Urinary bladder (tissue), 4 donors: ENCODE data around the gene ABTB1. TPM values are rescaled to one million over a fixed set of nuclear protein-coding genes. Genes with fewer than 3 reads are reported as not detected.

ENCODE experiments used
- DNase-seq: peaks from one replicate; pipeline ENCODE4 v3.0.0-alpha.2; 2015; ENCODE audit errors: extremely low spot score
- H3K27ac ChIP-seq: one replicate; pipeline ENCODE4 v1.5.1; 2013; ENCODE audit warnings: low read depth, mild to moderate bottlenecking, moderate library complexity
- H3K36me3 ChIP-seq: one replicate; pipeline ENCODE4 v1.6.1; 2013; ENCODE audit warnings: mild to moderate bottlenecking, moderate library complexity; ENCODE audit not compliant: insufficient read depth
- H3K4me1 ChIP-seq: one replicate; pipeline ENCODE4 v1.6.1; 2013; ENCODE audit warnings: mild to moderate bottlenecking, moderate library complexity; ENCODE audit not compliant: insufficient read depth
- H3K4me3 ChIP-seq: one replicate; pipeline ENCODE4 v1.5.1; 2013; ENCODE audit warnings: low read depth, low read length
- WGBS: extraction: QIAGEN DNeasy Blood & Tissue Kit; methylation state at CpG from one replicate; pipeline ENCODE4 v1.1.7; 2013; 5-methylcytosine and 5-hydroxymethylcytosine counted together
- polyA plus RNA-seq: library from polyadenylated mRNA; stranded (reverse); fragments of 200-250 nt; gene quantifications from one replicate; pipeline ENCODE4 v1.2.3, GENCODE V29; 2013
- total RNA-seq: library from RNA; depleted of rRNA; stranded (reverse); fragments of >200 nt; gene quantifications from one replicate; pipeline ENCODE4 v1.2.3, GENCODE V29; 2014
- donor health status: healthy with polysubstance abuse.
- donor health status: healthy.

ABTB1 gene
- total and polyA plus RNA-seq, 2 donors: 11.4 to 76.6 TPM

DNA sequence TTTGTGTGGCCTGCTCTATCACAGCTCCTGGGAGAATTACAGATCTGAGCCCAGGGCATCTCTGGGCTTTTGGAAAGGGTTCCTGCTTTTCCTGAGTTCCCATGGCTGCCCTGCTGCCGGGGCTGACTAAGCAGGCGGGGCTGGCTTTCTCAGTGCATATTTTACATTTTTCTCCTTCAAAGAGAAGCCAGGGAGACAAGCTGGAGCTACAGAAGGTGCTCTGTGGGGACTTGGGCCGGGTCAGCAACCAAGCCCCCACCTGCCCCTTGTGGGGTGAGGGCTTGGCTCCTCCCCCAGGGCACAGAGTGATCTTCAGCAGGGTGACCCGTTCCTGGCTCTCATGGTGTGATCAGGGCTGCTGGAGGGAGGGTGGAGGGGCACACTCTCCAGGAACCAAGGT is 17.4 kb downstream of the ABTB1 start:
- no peak overlapping the region for H3K4me3 ChIP-seq
- no peaks in the 10 kb centered on the region for H3K36me3 ChIP-seq
- WGBS: 23% methylated on average over 4 of the region's 4 CpGs
- DNase-seq: no peak
- no peak overlapping the region for H3K27ac ChIP-seq
- H3K4me1 ChIP-seq: no peaks in the 10 kb centered on the region

DNA sequence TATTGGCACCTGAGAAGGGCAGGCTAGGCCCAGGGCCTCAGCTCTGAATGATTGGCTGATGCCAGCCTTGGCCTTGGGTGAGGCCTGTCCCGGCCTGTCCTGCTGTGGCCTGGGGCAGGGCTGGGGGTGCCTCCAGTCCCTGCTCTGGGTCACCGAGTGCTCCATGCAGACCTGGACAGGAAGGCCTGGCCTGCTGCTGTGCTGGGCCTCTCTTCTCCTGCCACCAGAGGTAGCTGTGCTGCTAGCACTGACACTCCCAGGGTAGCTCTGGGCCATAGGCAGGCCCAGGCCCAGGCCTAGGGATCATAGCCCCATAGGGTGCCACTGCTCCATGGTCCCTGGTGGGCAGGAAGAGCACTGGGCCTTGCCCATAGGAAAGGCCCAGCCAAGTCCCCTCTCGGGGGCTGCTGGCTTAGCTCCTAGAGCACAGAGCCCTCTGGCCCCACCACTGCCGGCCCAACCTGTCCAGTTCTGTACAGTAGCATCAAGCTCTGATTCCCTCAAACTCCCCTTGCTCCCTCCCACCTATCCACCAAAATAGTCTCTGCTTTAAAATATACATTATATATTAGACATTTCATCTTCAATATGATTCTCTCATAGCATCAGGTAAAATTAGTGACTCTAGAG is 18.2 kb downstream of the ABTB1 start:
- H3K27ac ChIP-seq: no peak overlapping the region
- DNase-seq: no peak
- H3K4me1 ChIP-seq: no peaks in the 10 kb centered on the region

DNA sequence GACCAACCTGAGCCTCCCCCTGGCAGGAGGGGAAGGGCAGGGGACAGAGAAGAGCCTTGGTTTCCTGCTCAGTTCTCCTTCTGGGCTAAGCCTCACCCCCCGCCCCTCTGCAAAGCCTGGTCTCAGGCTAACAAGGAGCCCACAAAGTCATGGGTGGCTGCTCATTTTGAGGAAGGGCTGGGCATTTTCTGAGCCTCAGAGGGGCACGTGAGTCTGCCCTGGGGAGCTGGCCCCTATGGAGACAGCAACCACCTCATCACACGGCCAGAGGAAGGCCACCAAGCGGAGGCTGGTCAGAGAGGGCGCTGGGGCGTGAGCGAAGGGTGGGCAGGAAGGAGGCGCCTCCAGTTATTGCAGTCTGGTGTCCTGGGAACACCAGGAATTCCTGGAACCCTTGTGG is 18.7 kb downstream of the ABTB1 start:
- H3K27ac ChIP-seq: no peak overlapping the region
- no peaks in the 10 kb centered on the region for H3K36me3 ChIP-seq
- H3K4me1 ChIP-seq: no peaks in the 10 kb centered on the region
- 90% methylated on average over 8 of the region's 8 CpGs for WGBS
- no peak overlapping the region for H3K4me3 ChIP-seq
- DNase-seq: no peak

More for the DNA sequence above, 18.2 kb downstream of the ABTB1 start:
- Histone ChIP-seq H3K4me3 (no peak overlapping the region), H3K36me3 (no peaks in the 10 kb centered on the region)
- 76% methylated on average over 4 of the region's 4 CpGs for WGBS

DNA sequence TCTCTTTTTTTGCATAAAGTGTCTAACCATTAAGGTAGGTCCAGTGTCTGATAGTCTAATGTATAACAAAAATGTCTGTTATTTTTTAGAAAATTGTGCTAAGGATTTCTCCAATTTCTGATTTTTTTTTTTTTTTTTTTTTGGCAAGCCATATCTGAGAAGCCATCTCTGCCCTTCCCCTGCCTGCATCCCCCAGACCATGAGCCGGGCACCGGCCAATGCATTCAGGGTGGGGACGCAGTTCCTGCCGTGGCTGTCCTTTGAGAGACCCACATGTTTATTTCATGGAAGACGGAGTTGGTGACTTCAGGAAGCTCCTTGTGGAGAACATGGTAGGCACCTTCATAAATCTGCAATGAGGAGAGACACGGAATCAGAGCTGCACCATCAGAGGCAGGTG is 19.2 kb downstream of the ABTB1 start:
- 91% methylated on average over 6 of the region's 6 CpGs for WGBS
- Histone ChIP-seq H3K36me3 (no peaks in the 10 kb centered on the region), H3K4me3 (no peak overlapping the region), H3K27ac (no peak overlapping the region), H3K4me1 (no peaks in the 10 kb centered on the region)
- DNase-seq: no peak

DNA sequence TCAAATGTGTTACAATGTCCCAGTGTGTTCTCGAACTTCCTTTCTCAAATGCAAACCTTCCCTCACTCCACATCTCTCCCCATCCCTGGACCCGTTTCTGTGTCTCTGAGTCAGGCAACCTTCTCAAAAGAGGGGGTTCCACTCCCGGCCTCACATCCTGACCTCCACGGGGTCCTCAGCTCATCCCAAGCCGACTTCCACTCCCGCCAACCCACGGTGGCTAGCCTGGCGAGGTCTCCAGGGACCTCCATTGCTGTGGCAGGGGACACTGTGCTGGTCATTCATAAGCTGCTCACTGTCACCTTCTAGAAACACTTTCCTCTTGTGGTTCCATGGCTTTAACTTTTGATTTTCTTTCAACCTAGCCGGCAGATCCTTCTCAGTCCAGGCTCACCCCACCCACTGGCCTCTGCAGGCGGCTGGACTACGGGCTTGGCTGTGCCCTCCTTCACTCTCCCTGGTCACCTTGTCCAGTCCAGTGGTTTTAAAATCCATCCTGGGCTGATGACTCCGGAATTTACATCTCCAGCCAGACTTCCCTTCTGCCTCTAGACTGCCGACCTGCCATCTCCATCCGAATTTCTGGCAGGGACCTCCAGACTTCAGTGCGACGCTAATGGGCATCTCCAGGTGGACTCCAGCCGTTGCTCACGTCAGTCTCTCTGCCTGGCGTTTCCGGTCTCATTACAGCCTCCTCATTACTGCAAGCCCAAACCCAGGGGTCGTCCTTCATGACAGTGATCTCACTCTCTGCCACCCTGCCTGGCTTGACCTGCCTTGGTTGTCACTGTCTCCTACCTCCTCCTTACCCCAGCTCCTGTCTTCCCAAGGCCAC is 20.0 kb downstream of the ABTB1 start:
- H3K4me3 ChIP-seq: no peak overlapping the region
- WGBS: 93% methylated on average over 21 of the region's 21 CpGs
- H3K4me1 ChIP-seq: no peaks in the 10 kb centered on the region
- H3K27ac ChIP-seq: no peak overlapping the region
- no peak for DNase-seq
- H3K36me3 ChIP-seq: no peaks in the 10 kb centered on the region

DNA sequence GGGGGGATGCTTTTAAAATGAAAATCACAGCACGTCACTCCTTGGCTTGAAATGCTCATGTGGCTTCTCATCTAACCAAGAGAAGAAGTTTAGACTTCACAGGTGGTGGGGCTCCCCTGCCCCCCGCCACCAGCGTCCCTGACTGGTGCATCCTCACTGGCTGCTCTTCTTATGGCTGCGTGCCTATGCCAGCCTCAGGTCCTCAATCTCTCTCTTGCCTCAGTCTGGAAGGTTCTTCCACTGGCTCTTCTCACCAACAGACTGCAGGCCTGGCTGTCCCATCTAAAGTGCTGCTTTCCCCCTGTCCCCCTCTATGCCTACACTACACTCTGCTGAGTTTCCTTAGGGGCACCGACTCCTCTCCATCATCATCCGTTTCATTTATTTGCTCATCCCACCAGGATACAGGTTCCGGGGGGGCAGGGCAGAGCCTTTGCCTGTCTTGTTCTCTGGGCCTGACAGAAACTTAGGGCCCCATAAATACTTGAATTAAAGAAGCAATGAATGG is 20.6 kb downstream of the ABTB1 start:
- 88% methylated on average over 7 of the region's 7 CpGs for WGBS
- DNase-seq: no peak
- no peak overlapping the region for H3K27ac ChIP-seq

DNA sequence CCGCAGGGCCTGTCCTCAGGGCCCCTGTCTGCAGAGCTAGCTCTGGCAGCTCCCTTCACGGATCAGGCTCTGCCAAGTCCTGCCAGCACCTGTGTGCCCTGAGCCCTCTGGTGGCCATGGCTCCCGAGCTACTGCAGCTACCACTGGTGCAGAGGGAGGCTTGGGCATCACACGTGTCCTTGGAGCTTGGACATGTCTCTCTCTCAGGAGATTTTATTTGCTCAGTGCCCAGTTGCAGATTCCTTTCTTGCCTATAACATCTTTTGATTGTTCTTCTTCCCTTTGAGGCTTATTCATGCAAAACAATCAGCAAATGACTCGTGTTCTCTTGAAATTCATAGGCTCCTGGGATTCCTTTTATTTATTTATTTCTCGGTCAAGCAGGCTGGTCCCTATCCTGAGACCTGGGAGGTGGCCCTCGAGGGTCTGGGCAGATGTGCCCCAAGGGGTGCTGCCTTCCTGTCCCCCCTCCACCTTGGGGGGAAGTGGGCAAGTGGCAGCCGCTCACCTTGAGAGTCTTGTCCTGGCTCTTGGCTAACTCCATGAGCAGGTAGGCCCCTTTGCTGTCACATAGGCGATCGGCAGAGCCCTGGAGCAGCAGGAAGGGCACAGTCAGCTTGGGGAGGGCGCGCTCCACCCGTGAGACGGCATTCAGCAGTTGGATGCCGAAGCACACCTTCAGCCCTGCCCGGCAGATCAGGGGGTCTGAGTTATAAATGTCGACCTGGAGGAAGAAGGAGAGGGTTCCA is 21.9 kb downstream of the ABTB1 start:
- Histone ChIP-seq H3K36me3 (no peaks in the 10 kb centered on the region), H3K4me1 (peaks cover 2% of the 10 kb centered on the region), H3K27ac (no peak overlapping the region), H3K4me3 (no peak overlapping the region)
- DNase-seq: no peak
- 83% methylated on average over 17 of the region's 17 CpGs for WGBS

More for the DNA sequence above, 20.6 kb downstream of the ABTB1 start:
- Histone ChIP-seq H3K4me1 (no peaks in the 10 kb centered on the region), H3K4me3 (no peak overlapping the region), H3K36me3 (no peaks in the 10 kb centered on the region)

DNA sequence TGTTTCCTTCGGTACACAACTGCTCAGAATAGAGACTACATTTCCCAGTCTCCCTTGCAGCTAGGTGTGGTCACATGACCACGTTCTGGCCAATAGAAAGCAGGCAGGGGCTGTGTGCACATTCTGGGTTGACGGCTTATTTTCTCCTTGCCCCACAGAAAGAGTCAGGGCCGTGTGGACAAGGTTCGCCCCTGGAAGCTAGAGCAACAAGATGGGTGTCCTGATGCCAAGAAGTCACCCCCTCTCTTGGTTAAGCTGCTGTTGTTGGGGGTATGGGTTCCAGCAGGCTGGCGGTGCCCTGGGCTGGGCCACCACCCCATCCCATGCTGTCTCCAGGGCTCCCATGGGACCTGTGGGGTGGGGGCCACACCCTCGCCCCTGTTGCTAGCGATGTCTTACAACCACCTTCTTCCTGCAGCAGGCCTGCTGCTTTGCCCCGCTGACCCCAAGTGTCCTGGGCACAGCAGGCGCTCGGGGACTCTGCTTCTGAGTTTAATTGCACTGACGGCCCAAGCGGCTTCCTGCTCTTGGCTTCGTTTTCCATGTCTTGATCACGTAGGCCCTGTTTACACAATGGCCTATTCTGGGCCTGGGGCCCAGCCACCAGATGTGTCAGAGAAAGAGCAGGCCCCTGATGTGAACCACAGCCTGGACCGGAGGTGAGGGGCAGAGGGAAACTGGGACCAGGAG is 24.9 kb downstream of the ABTB1 start:
- Histone ChIP-seq H3K4me1 (peaks cover 2% of the 10 kb centered on the region), H3K36me3 (no peaks in the 10 kb centered on the region), H3K27ac (peak overlapping the region; percentile 86), H3K4me3 (no peak overlapping the region)
- DNase-seq: peak; percentile 57
- 17% methylated on average over 16 of the region's 16 CpGs for WGBS

DNA sequence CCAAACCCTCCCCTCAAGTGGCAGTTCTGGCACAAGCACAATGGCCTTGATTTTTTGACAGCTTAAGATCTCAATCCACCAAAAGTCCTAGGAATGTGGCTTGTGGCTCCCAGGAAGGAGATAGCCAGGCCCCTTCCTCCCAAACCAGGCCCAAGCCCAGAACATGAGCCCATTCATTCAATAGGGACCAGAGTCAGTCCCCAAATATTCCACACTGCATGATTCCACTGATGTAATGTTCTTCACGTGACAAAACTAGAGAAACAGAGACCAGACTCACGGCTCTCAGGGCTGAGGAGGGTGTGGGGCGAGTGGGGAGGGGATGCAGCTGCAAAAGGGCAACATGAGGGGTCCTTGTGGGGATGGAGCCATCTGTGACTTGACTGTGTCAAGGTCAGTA is 25.5 kb downstream of the ABTB1 start:
- 41% methylated on average over 3 of the region's 3 CpGs for WGBS
- H3K4me3 ChIP-seq: no peak overlapping the region
- no peaks in the 10 kb centered on the region for H3K36me3 ChIP-seq
- H3K27ac ChIP-seq: peak overlapping the region; percentile 78
- no peak for DNase-seq
- H3K4me1 ChIP-seq: peaks cover 2% of the 10 kb centered on the region

DNA sequence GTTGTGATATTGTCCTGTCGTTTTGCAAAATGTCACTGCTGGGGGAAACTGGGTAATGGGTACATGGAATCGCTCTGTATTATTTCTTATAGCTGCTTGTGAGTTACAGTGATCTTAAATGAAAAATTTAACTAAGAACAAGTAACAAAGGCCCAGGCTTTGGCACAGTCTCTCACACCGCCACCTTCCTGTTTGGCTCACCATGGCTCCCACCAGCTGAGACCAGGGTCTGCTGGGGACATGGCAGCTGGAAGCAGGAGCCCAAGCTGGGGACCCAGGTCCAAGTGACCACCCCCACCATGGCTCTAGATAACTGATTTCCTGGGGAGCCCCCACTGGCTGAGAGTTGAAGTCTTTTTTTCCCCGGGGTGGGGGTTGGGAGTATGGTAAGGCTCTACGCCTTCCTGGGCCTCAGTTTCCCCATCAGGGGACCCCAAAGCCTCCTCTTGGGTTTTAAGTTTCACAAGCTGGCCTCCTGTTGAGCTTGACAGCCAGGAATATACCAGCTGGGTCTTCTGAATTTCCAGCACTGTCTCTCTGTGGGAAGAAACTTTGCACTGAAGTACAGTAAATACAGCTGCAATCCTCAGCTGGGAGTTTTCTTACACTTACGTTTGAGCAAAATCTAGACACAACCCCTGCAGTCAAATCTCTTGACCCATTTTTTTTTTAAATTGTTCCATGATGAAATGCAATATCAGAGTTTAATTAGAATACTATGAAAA is 26.1 kb downstream of the ABTB1 start:
- Histone ChIP-seq H3K4me1 (peaks cover 2% of the 10 kb centered on the region), H3K27ac (peak overlapping the region; percentile 78), H3K36me3 (no peaks in the 10 kb centered on the region), H3K4me3 (no peak overlapping the region)
- 69% methylated on average over 6 of the region's 6 CpGs for WGBS
- DNase-seq: no peak

DNA sequence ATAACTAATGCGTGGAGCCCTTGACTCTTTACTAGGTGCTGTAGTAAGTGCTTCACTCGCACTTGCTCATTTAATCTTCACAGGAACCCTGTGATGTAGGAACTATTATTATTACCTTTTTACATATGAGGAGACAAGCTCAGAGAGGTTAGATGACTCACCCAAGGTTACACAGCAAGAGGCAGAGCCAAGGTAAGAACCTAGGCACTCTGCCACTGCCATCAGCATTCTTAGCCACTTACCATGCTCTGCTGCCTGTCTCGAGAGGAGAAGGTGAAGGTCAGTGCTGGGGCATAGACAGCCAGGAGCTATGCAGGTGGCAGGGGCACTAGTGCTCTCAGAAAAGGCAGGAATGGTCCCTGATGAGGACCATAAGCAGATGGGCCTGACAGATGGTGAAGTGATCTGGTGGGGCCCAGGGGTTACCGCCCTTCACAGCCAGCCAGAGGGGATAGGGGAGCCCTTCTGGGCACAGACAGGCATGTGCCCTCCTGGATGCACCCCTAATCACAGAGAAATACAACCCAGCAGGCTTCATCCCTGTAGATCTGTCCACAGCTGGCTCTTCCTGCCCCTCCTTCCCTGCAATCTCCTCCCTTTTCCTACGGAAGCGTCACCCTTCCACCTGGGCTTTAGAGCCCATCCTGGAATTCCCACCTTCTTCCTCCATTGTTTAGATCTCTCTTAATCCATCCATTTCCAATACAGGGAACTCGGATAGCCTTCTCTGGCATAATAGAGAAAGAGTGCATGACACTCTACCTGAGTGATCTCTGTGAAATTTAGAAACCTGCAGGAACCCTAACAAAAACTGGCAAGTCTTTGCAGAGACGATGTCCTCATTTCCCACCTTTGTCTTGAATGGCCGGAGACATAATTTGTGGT is 26.9 kb downstream of the ABTB1 start:
- 79% methylated on average over 9 of the region's 9 CpGs for WGBS
- peak overlapping the region; percentile 13 for H3K27ac ChIP-seq
- DNase-seq: no peak
- no peak overlapping the region for H3K4me3 ChIP-seq
- peaks cover 2% of the 10 kb centered on the region for H3K4me1 ChIP-seq
- H3K36me3 ChIP-seq: no peaks in the 10 kb centered on the region

DNA sequence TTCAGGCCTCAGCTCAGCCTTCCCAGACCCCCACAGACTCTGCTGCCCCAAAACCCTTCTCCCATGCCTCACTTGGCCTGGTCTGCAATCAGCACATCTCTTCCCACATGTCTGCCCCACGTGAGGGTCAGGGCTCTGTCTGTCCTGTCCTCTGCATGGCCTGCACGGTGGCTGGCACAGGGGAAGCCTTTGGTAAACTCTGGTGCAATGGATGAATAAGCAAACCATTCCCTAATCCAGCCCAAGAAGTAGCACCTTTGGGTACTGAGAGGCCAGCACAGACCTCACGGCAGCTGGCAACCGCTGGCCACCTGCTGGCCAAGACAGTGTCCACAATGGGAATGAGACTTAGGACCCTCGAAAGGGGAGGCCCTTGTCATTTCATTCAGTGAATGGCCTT is 27.7 kb downstream of the ABTB1 start:
- WGBS: 79% methylated on average over 5 of the region's 5 CpGs
- no peaks in the 10 kb centered on the region for H3K36me3 ChIP-seq
- H3K4me1 ChIP-seq: peaks cover 2% of the 10 kb centered on the region
- no peak for DNase-seq
- H3K27ac ChIP-seq: no peak overlapping the region
- no peak overlapping the region for H3K4me3 ChIP-seq
